ENCODE measurements around the gene PALLD.

GRCh38 chr4:168842186-168842585, 345.3 kb downstream of the PALLD start:
- TF ChIP-seq, protein P1, sequence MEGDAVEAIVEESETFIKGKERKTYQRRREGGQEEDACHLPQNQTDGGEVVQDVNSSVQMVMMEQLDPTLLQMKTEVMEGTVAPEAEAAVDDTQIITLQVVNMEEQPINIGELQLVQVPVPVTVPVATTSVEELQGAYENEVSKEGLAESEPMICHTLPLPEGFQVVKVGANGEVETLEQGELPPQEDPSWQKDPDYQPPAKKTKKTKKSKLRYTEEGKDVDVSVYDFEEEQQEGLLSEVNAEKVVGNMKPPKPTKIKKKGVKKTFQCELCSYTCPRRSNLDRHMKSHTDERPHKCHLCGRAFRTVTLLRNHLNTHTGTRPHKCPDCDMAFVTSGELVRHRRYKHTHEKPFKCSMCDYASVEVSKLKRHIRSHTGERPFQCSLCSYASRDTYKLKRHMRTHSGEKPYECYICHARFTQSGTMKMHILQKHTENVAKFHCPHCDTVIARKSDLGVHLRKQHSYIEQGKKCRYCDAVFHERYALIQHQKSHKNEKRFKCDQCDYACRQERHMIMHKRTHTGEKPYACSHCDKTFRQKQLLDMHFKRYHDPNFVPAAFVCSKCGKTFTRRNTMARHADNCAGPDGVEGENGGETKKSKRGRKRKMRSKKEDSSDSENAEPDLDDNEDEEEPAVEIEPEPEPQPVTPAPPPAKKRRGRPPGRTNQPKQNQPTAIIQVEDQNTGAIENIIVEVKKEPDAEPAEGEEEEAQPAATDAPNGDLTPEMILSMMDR (IDR thresholded peaks at IDR 0.05) = no peak
- TF ChIP-seq POLR2A (IDR thresholded peaks at IDR 0.05) = no peak

All from testis (tissue), 2 donors.